Kidney (tissue), 14 donors: Measurements from ENCODE around the gene NEUROG3. TPM values are rescaled to one million over a fixed set of nuclear protein-coding genes. Genes with fewer than 3 reads are reported as not detected.

Experiments used
- DNase-seq, 5 donors: peaks; one replicate each; pipeline ENCODE4 v3.0.0-alpha.2; 2013 to 2020
- FAIRE-seq: peaks from 2 replicates; lab custom pipeline; 2012; peaks lifted over from hg19 to GRCh38; lab: Jason Lieb, UNC
- H3K27ac ChIP-seq, 2 donors: one replicate each; pipeline ENCODE4 v1.7.0; 2013; ENCODE audit warnings: low read depth in 2 of 2, low read length in 2 of 2, inconsistent platforms in 1 of 2
- H3K27me3 ChIP-seq: one replicate; pipeline ENCODE4 v1.7.1; 2013; ENCODE audit warnings: low read length, inconsistent platforms; ENCODE audit not compliant: control insufficient read depth, insufficient read depth
- H3K36me3 ChIP-seq, 3 donors: one replicate each; pipeline versions ENCODE4 v1.7.0 to v1.7.1; 2013; ENCODE audit warnings: low read length in 3 of 3, control low read depth in 1 of 3, inconsistent platforms in 1 of 3; ENCODE audit not compliant: insufficient read depth in 3 of 3, control insufficient read depth in 2 of 3
- H3K4me1 ChIP-seq, 3 donors: one replicate each; pipeline versions ENCODE4 v1.7.0 to v1.7.1; 2013; ENCODE audit warnings: low read length in 3 of 3, inconsistent platforms in 1 of 3, low read depth in 1 of 3; ENCODE audit not compliant: control insufficient read depth in 2 of 3, insufficient read depth in 2 of 3
- H3K4me3 ChIP-seq, 3 donors: one replicate each; pipeline versions ENCODE4 v1.7.0 to v1.8.1; 2013; ENCODE audit warnings: low read length in 3 of 3, control low read depth in 1 of 3, inconsistent platforms in 1 of 3
- H3K9ac ChIP-seq, 3 donors: one replicate each; pipeline versions ENCODE4 v1.7.0 to v1.7.1; 2013; ENCODE audit warnings: low read length in 3 of 3, control low read depth in 1 of 3, inconsistent platforms in 1 of 3
- H3K9me3 ChIP-seq, 3 donors: one replicate each; pipeline versions ENCODE4 v1.7.0 to v1.7.1; 2013; ENCODE audit warnings: low read length in 3 of 3, control low read depth in 1 of 3, inconsistent platforms in 1 of 3; ENCODE audit not compliant: control insufficient read depth in 2 of 3, insufficient read depth in 1 of 3
- intact Hi-C: fragments of 100-400 bp; cut with DNase I; formaldehyde crosslinking; loops from one replicate; pipeline ENCODE4 v1.11.1; 2022
- polyA plus RNA-seq: library from polyadenylated mRNA; stranded (reverse); fragments of 350-450 nt; fragmentation: Illumina TruSeq; extraction: RNeasy Lipid Tissue Mini Kit (QIAGEN cat#74804); gene quantifications from one replicate; pipeline ENCODE4 v1.2.3, GENCODE V29; 2014; ENCODE audit warnings: low read depth, low replicate concordance; ENCODE audit not compliant: insufficient read depth
- total RNA-seq: library from RNA; stranded (reverse); fragmentation: NEBNext Ultra II Directional; extraction: Animal tissue kit (Norgen Biotek cat#: 25700); gene quantifications from one replicate; pipeline ENCODE4 v1.2.1, GENCODE V29; 2021
- TF ChIP-seq, protein P1 (sequence below): IDR thresholded peaks from 3 replicates; pipeline ENCODE4 v1.5.1; 2012; ENCODE audit warnings: mild to moderate bottlenecking, moderate library complexity, borderline replicate concordance; ENCODE audit not compliant: insufficient read depth; ENCODE audit errors: extremely low read depth
- donor health status: control.
- donor health status: control.
- donor health status: control.
- donor health status: control.
- donor health status: control.
- donor health status: DM: yes; HTN: yes; CAD: no.
- donor health status: Normal renal cell carcinoma (clear cell type).

NEUROG3 gene
- total and polyA plus RNA-seq, 2 donors from 2014 or later: not detected

DNA sequence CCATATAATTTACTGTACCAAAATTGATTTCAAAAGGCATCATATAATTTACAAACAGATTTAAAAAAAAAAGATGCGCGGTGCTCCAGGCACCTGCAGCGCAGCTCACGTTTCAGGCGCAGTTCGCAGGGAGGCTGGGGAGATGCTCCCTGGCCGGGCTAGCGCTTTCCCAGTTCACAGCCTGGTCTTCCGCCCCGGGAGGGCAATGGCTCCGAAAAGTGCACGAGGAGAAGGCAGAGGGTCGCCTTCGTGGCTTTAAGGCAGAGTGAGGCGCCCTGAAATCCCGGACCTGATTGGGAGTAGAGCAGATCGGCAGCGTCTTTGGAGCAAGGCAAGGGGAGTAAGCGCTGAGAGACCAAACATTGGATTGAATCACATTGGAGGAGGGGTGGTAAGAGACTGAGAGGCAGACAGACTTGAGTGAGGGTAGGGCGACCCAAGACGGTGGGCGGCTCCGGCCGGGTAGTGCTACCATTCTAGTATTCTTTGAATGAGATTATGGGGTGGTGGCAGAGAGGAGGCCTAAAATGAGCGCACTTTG, 1.5 kb downstream of the NEUROG3 start:
- TF ChIP-seq, protein P1, sequence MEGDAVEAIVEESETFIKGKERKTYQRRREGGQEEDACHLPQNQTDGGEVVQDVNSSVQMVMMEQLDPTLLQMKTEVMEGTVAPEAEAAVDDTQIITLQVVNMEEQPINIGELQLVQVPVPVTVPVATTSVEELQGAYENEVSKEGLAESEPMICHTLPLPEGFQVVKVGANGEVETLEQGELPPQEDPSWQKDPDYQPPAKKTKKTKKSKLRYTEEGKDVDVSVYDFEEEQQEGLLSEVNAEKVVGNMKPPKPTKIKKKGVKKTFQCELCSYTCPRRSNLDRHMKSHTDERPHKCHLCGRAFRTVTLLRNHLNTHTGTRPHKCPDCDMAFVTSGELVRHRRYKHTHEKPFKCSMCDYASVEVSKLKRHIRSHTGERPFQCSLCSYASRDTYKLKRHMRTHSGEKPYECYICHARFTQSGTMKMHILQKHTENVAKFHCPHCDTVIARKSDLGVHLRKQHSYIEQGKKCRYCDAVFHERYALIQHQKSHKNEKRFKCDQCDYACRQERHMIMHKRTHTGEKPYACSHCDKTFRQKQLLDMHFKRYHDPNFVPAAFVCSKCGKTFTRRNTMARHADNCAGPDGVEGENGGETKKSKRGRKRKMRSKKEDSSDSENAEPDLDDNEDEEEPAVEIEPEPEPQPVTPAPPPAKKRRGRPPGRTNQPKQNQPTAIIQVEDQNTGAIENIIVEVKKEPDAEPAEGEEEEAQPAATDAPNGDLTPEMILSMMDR: no peak
- H3K9ac ChIP-seq: no peak overlapping the region
- H3K27ac ChIP-seq: no peak overlapping the region
- H3K9me3 ChIP-seq: no peaks in the 10 kb centered on the region
- intact Hi-C loops: no loop called here
- peaks cover 48% of the 10 kb centered on the region for H3K27me3 ChIP-seq
- no peak for FAIRE-seq
- no peak for DNase-seq
- no peak overlapping the region for H3K4me3 ChIP-seq
- H3K36me3 ChIP-seq: no peaks in the 10 kb centered on the region
- H3K4me1 ChIP-seq: no peaks in the 10 kb centered on the region

DNA sequence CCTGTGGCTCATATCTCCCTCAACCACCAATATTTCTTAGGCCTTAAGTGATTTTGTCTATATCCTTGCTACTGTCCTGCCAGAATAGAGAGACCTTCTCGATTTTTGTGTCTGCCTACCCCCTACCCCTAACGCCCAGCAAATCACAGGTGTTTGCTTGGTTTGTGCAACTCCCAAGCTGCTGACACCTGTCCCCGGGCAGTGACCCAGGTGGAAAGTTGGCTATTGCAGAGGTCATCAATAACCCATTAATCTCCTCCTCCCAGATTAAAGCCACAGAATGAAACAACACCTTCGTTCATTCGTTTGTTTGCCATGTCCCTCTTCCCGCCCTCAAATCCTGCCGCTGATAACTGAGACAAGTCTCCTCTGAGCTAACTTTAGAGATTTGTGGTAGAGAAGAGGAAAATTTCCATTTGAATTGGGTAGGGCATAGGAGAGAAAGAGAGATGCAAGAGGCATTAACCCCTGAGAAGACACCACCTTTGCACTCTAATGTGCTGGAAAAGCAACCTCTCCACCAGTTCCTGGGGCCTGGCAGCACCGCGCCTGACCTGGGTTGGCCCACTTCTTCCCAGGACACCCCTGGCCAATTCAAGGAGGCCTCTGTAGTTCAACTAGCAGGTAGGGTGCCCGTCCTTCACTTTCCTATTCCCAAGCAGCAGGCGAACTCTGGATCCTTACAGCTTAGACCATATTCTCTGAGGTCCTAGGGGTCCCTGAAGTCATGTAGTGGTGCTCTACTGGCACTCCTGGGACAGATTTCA, 3.0 kb downstream of the NEUROG3 start:
- no peaks in the 10 kb centered on the region for H3K4me1 ChIP-seq
- TF ChIP-seq, protein P1: no peak
- H3K9ac ChIP-seq: no peak overlapping the region
- H3K9me3 ChIP-seq: no peaks in the 10 kb centered on the region
- no peak overlapping the region for H3K4me3 ChIP-seq
- intact Hi-C loops: no loop called here
- no peaks in the 10 kb centered on the region for H3K36me3 ChIP-seq
- no peak for DNase-seq
- H3K27me3 ChIP-seq: peaks cover 48% of the 10 kb centered on the region
- FAIRE-seq: no peak
- no peak overlapping the region for H3K27ac ChIP-seq

DNA sequence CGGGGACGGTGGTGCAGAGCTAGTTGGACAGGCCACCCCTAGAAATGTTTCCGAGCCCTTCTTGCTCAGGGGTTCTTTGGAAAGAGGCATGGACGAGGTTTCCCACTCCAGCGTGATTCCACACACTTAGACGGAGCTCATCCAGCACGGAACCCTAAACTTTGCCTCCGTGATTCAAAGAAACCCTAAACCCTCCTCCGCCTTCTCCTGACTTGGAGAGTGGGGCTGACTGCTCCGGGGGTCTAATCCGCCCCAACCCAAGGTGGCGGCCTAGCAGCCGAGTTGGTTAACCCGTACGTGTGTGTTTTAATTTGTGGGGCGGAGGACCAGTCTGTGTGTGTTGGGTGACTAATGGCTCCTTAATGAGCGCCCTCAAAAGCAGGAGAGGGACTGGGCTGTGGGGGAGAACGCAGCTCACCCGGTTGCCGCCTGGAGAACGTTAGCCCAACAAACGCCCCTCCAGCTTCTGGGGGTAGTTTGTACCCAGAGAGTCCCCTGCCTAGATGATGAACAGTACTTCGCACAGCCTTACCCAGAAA, 3.8 kb downstream of the NEUROG3 start:
- Histone ChIP-seq H3K4me3 (no peak overlapping the region), H3K9ac (no peak overlapping the region), H3K4me1 (no peaks in the 10 kb centered on the region), H3K27me3 (peaks cover 45% of the 10 kb centered on the region), H3K36me3 (no peaks in the 10 kb centered on the region), H3K9me3 (no peaks in the 10 kb centered on the region), H3K27ac (no peak overlapping the region)
- no peak for FAIRE-seq
- TF ChIP-seq, protein P1: no peak
- intact Hi-C loops: no loop called here
- no peak for DNase-seq
